GM19455 (cell line): ENCODE results near the gene ERICH6B.

ENCODE experiments used
- ATAC-seq: cut with Tn5 transposase; IDR thresholded peaks from one replicate; pipeline ENCODE4 v1.9.1; 2021; ENCODE audit not compliant: unreplicated experiment

Gene ERICH6B

GRCh38 chr13:45545686-45546409 lies 69.7 kb downstream of the ERICH6B start:
- no peak for ATAC-seq

- ATAC-seq = no peak
Observed at GRCh38 chr13:45544520-45544919, 71.0 kb downstream of the ERICH6B start.

GRCh38 chr13:45542878-45543277 lies 72.7 kb downstream of the ERICH6B start:
- no peak for ATAC-seq

- no peak for ATAC-seq
Observed at GRCh38 chr13:45542391-45542790, 73.1 kb downstream of the ERICH6B start.

- ATAC-seq = no peak
Observed at GRCh38 chr13:45541806-45542205, 73.7 kb downstream of the ERICH6B start.

GRCh38 chr13:45540864-45541263 lies 74.7 kb downstream of the ERICH6B start:
- ATAC-seq = no peak

- ATAC-seq = no peak
Observed at GRCh38 chr13:45540195-45540594, 75.3 kb downstream of the ERICH6B start.

- no peak for ATAC-seq
Observed at GRCh38 chr13:45538382-45538781, 77.2 kb downstream of the ERICH6B start.

- no peak for ATAC-seq
Observed at GRCh38 chr13:45537516-45537915, 78.0 kb downstream of the ERICH6B start.

GRCh38 chr13:45536224-45536623 lies 79.3 kb downstream of the ERICH6B start:
- no peak for ATAC-seq

- no peak for ATAC-seq
Observed at GRCh38 chr13:45534604-45535003, 80.9 kb downstream of the ERICH6B start.

- no peak for ATAC-seq
Observed at GRCh38 chr13:45529758-45530157, 85.8 kb downstream of the ERICH6B start.

- ATAC-seq = no peak
Observed at GRCh38 chr13:45527699-45528462, 87.7 kb downstream of the ERICH6B start.

GRCh38 chr13:45522571-45522970 lies 93.0 kb downstream of the ERICH6B start:
- ATAC-seq = no peak

- no peak for ATAC-seq
Observed at GRCh38 chr13:45521297-45521696, 94.2 kb downstream of the ERICH6B start.

- ATAC-seq = no peak
Observed at GRCh38 chr13:45519493-45519892, 96.0 kb downstream of the ERICH6B start.

- ATAC-seq = no peak
Observed at GRCh38 chr13:45518525-45519245, 96.9 kb downstream of the ERICH6B start.

GRCh38 chr13:45516757-45517156 lies 98.8 kb downstream of the ERICH6B start:
- no peak for ATAC-seq

GRCh38 chr13:45512098-45512496 lies 103.4 kb downstream of the ERICH6B start:
- no peak for ATAC-seq

- ATAC-seq = no peak
Observed at GRCh38 chr13:45511310-45512097, 104.0 kb downstream of the ERICH6B start.

GRCh38 chr13:45510672-45511071 lies 104.9 kb downstream of the ERICH6B start:
- ATAC-seq = no peak
